ENCODE data around the gene DGKI.

DNA sequence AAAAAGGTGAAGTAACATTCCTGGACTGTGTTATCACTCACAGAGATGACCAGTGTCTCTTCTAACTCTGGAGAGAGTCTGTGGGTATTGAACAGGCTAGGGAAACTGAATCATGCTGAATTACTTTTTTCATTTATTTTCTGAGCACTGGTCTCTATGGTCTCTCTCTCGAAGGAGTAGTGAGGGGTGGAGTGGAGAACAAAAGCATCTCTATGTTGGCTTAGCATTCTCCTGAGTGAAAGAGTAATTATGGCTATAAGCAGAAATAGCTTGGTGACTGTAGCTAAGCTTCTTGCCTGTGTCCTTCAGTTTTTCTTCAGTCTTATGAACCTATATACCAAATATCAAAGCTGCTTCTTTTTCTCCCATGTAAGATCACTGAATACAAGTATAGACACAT is 438.6 kb downstream of the DGKI start:
- no peak for TF ChIP-seq TP53 (CRISPR knock-in tag; IDR thresholded peaks at IDR 0.05)
- no peak for TF ChIP-seq SMAD3 (CRISPR knock-in tag; IDR thresholded peaks at IDR 0.05; ENCODE audit: borderline replicate concordance)
- TF ChIP-seq, protein P1, sequence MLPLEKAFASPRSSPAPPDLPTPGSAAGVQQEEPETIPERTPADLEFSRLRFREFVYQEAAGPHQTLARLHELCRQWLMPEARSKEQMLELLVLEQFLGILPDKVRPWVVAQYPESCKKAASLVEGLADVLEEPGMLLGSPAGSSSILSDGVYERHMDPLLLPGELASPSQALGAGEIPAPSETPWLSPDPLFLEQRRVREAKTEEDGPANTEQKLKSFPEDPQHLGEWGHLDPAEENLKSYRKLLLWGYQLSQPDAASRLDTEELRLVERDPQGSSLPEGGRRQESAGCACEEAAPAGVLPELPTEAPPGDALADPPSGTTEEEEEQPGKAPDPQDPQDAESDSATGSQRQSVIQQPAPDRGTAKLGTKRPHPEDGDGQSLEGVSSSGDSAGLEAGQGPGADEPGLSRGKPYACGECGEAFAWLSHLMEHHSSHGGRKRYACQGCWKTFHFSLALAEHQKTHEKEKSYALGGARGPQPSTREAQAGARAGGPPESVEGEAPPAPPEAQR (CRISPR knock-in tag; IDR thresholded peaks at IDR 0.05): no peak
